SK-N-SH treated with all-trans-retinoic acid at 6 μM for 48 hours (cell line): ENCODE measurements around the gene SARDH.
A peak's percentile ranks its signal among the peaks of the same experiment; 100 is the strongest.

Experiments used
- ATAC-seq: fragments of 200-7000 bp; cut with Tn5 transposase; 3 replicates; pipeline ENCODE4 v1.9.1; 2020; ENCODE audit warnings: mild to moderate bottlenecking, moderate library complexity
- ARNTL ChIP-seq: fragments of 450-650 bp; formaldehyde crosslinking; IDR thresholded peaks from 2 replicates; pipeline ENCODE4 v1.5.0; 2020; ENCODE audit warnings: low read depth, mild to moderate bottlenecking, moderate library complexity, borderline replicate concordance
- BACH2 ChIP-seq: fragments of 250-450 bp; sonication (Bioruptor Pico); IDR thresholded peaks from 2 replicates; pipeline ENCODE4 v1.9.0; 2021; ENCODE audit warnings: mild to moderate bottlenecking, borderline replicate concordance
- CSDC2 ChIP-seq: fragments of 250-450 bp; sonication (Bioruptor Pico); IDR thresholded peaks from 2 replicates; pipeline ENCODE4 v1.5.0; 2020; ENCODE audit warnings: mild to moderate bottlenecking, moderate library complexity
- ESRRG ChIP-seq: fragments of 250-450 bp; sonication (Bioruptor Pico); IDR thresholded peaks from 2 replicates; pipeline ENCODE4 v1.6.1; 2021; ENCODE audit warnings: mild to moderate bottlenecking
- GLIS3 ChIP-seq: fragments of 250-450 bp; sonication (Bioruptor Pico); IDR thresholded peaks from 2 replicates; pipeline ENCODE4 v1.5.0; 2020; ENCODE audit warnings: mild to moderate bottlenecking, moderate library complexity
- ISL1 ChIP-seq: fragments of 250-450 bp; sonication (Bioruptor Pico); IDR thresholded peaks from 2 replicates; pipeline ENCODE4 v2.1.2; 2022; ENCODE audit warnings: mild to moderate bottlenecking, moderate library complexity
- OSR1 ChIP-seq: fragments of 250-450 bp; sonication (Bioruptor Pico); IDR thresholded peaks from 2 replicates; pipeline ENCODE4 v1.8.0; 2022; ENCODE audit warnings: moderate library complexity, mild to moderate bottlenecking, inconsistent platforms
- POU6F1 ChIP-seq: fragments of 250-450 bp; sonication (Bioruptor Pico); IDR thresholded peaks from 2 replicates; pipeline ENCODE4 v1.8.0; 2021; ENCODE audit warnings: low read depth, mild to moderate bottlenecking, moderate library complexity, borderline replicate concordance
- RARB ChIP-seq: fragments of 250-450 bp; sonication (Bioruptor Pico); IDR thresholded peaks from 2 replicates; pipeline ENCODE4 v1.8.0; 2021; ENCODE audit warnings: mild to moderate bottlenecking, moderate library complexity
- SNAI2 ChIP-seq: fragments of 250-450 bp; sonication (Bioruptor Pico); IDR thresholded peaks from 2 replicates; pipeline ENCODE4 v1.5.0; 2020; ENCODE audit warnings: mild to moderate bottlenecking, moderate library complexity
- TOX ChIP-seq: fragments of 250-450 bp; sonication (Bioruptor Pico); IDR thresholded peaks from 2 replicates; pipeline ENCODE4 v1.8.0; 2021; ENCODE audit warnings: mild to moderate bottlenecking, moderate library complexity, borderline replicate concordance
- ZC3H10 ChIP-seq: fragments of 250-450 bp; sonication (Bioruptor Pico); IDR thresholded peaks from 2 replicates; pipeline ENCODE4 v1.5.1; 2021; ENCODE audit warnings: mild to moderate bottlenecking, moderate library complexity
- ZFP3 ChIP-seq: fragments of 250-450 bp; sonication (Bioruptor Pico); IDR thresholded peaks from 2 replicates; pipeline ENCODE4 v1.5.0; 2020; ENCODE audit warnings: mild to moderate bottlenecking, moderate library complexity
- ZFP30 ChIP-seq: fragments of 450-650 bp; formaldehyde crosslinking; IDR thresholded peaks from 2 replicates; pipeline ENCODE4 v1.5.0; 2022; ENCODE audit warnings: mild to moderate bottlenecking, moderate library complexity
- ZNF565 ChIP-seq: fragments of 450-650 bp; formaldehyde crosslinking; conservative IDR thresholded peaks from 2 replicates; pipeline ENCODE4 v1.5.0; 2020; ENCODE audit warnings: low read depth, mild to moderate bottlenecking, moderate library complexity
- ZNF70 ChIP-seq: fragments of 450-650 bp; formaldehyde crosslinking; IDR thresholded peaks from 2 replicates; pipeline ENCODE4 v1.5.0; 2020; ENCODE audit warnings: mild to moderate bottlenecking, moderate library complexity
- ZNF8 ChIP-seq: fragments of 450-650 bp; formaldehyde crosslinking; IDR thresholded peaks from 2 replicates; pipeline ENCODE4 v1.5.0; 2020; ENCODE audit warnings: mild to moderate bottlenecking, moderate library complexity
- TF ChIP-seq, protein P1 (sequence below): fragments of 250-450 bp; sonication (Bioruptor Pico); IDR thresholded peaks from 2 replicates; pipeline ENCODE4 v1.5.1; 2020; ENCODE audit warnings: low read depth, mild to moderate bottlenecking, moderate library complexity
- TF ChIP-seq, protein P2 (sequence below): fragments of 250-450 bp; sonication (Bioruptor Pico); IDR thresholded peaks from 2 replicates; pipeline ENCODE4 v1.5.1; 2021; ENCODE audit warnings: mild to moderate bottlenecking, moderate library complexity
- TF ChIP-seq, protein P3 (sequence below): fragments of 250-450 bp; sonication (Bioruptor Pico); IDR thresholded peaks from 2 replicates; pipeline ENCODE4 v1.5.0; 2020; ENCODE audit warnings: mild to moderate bottlenecking, moderate library complexity
- TF ChIP-seq, protein P4 (sequence below): fragments of 250-450 bp; sonication (Bioruptor Pico); IDR thresholded peaks from 2 replicates; pipeline ENCODE4 v1.8.0; 2020; ENCODE audit warnings: mild to moderate bottlenecking, moderate library complexity, borderline replicate concordance

The SARDH gene

DNA sequence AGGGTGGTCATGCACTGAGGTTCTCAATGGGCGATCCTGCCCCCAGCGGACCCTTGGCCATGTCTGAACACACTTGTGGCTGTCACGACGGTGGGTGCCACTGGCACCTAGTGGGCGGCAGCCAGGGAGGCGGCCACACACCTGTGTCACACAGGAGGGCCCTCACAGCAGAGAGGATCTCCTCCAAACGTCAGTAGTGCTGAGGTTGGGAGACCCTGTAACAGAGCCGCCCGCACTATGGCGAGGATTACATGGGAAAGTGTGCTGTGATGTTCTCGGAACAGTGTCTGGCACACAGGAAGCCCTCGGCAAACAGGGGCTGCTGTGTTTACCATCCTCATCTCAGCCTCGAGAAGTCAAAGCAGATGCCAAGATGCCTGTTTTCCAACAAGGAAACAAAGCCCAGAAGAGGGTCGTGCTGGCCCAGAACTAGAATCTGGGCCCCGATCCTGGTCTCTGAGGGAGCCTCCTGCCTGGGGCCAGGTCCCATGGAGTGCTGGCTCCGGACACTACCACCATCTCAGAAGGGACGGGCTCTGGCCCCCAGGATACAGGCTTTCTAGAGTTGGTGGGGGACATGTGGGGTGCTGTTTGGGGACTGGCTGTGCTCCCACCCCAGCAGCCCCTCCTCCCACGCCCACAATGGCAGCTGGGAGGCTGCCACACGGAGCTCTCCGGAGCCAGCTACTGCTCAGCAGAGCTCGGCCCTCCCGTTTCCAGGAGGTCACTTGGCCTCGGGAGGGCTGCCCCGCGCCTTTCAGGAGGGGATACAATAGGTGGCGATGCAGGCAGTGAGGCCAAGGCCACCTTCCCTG lies 53.8 kb downstream of the SARDH start:
- no peak for ATAC-seq
- TF ChIP-seq ZC3H10 (CRISPR knock-in tag) (no peak), ZFP30 (CRISPR knock-in tag) (no peak), ARNTL (CRISPR knock-in tag) (no peak), CSDC2 (CRISPR knock-in tag) (no peak), RARB (CRISPR knock-in tag) (no peak), TOX (CRISPR knock-in tag) (no peak), ISL1 (CRISPR knock-in tag) (no peak), BACH2 (CRISPR knock-in tag) (no peak), OSR1 (CRISPR knock-in tag) (no peak), ZFP3 (CRISPR knock-in tag) (no peak), ZNF565 (CRISPR knock-in tag) (no peak), GLIS3 (no peak), POU6F1 (no peak), ESRRG (CRISPR knock-in tag) (no peak), ZNF70 (CRISPR knock-in tag) (no peak)
- TF ChIP-seq, protein P1, sequence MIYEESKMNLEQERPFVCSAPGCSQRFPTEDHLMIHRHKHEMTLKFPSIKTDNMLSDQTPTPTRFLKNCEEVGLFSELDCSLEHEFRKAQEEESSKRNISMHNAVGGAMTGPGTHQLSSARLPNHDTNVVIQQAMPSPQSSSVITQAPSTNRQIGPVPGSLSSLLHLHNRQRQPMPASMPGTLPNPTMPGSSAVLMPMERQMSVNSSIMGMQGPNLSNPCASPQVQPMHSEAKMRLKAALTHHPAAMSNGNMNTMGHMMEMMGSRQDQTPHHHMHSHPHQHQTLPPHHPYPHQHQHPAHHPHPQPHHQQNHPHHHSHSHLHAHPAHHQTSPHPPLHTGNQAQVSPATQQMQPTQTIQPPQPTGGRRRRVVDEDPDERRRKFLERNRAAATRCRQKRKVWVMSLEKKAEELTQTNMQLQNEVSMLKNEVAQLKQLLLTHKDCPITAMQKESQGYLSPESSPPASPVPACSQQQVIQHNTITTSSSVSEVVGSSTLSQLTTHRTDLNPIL = no peak
- TF ChIP-seq, protein P2, sequence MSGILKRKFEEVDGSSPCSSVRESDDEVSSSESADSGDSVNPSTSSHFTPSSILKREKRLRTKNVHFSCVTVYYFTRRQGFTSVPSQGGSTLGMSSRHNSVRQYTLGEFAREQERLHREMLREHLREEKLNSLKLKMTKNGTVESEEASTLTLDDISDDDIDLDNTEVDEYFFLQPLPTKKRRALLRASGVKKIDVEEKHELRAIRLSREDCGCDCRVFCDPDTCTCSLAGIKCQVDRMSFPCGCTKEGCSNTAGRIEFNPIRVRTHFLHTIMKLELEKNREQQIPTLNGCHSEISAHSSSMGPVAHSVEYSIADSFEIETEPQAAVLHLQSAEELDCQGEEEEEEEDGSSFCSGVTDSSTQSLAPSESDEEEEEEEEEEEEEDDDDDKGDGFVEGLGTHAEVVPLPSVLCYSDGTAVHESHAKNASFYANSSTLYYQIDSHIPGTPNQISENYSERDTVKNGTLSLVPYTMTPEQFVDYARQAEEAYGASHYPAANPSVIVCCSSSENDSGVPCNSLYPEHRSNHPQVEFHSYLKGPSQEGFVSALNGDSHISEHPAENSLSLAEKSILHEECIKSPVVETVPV = no peak
- TF ChIP-seq, protein P3, sequence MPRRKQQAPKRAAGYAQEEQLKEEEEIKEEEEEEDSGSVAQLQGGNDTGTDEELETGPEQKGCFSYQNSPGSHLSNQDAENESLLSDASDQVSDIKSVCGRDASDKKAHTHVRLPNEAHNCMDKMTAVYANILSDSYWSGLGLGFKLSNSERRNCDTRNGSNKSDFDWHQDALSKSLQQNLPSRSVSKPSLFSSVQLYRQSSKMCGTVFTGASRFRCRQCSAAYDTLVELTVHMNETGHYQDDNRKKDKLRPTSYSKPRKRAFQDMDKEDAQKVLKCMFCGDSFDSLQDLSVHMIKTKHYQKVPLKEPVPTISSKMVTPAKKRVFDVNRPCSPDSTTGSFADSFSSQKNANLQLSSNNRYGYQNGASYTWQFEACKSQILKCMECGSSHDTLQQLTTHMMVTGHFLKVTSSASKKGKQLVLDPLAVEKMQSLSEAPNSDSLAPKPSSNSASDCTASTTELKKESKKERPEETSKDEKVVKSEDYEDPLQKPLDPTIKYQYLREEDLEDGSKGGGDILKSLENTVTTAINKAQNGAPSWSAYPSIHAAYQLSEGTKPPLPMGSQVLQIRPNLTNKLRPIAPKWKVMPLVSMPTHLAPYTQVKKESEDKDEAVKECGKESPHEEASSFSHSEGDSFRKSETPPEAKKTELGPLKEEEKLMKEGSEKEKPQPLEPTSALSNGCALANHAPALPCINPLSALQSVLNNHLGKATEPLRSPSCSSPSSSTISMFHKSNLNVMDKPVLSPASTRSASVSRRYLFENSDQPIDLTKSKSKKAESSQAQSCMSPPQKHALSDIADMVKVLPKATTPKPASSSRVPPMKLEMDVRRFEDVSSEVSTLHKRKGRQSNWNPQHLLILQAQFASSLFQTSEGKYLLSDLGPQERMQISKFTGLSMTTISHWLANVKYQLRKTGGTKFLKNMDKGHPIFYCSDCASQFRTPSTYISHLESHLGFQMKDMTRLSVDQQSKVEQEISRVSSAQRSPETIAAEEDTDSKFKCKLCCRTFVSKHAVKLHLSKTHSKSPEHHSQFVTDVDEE (CRISPR knock-in tag) = no peak

DNA sequence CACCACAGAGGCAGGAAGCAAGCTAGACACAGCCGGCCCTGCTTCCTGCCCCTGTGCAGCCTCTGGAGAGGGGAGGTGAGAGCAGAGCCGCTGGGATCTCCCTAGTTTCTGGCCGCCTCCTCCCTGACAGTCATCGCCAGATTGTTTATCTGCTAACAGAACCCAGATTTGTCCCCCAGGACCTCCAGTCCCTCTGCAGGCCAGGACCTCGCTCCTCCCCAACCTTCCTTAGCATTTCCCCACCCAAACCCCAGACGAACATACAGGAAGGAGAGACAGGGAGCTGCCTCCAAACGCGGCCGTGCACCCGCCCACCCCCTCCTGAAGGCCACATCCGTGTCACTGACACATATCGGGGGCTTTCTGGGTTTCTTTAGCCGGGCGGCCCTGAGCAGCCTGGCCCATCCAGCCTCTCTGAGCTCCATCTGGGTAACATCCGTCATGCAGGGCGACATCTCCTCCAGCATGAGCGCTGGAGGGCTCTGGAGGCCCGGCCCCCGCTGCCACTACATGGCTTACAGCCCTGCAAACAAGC lies 54.5 kb downstream of the SARDH start:
- peak; percentile 47 for ATAC-seq
- TF ChIP-seq ZNF70 (CRISPR knock-in tag) (peak; percentile 38; the same call in 1 of the 2 replicates), ZNF8 (no peak), BACH2 (CRISPR knock-in tag) (no peak), GLIS3 (no peak), ZFP3 (CRISPR knock-in tag) (no peak), SNAI2 (CRISPR knock-in tag) (no peak), POU6F1 (no peak), ESRRG (CRISPR knock-in tag) (no peak), ZC3H10 (CRISPR knock-in tag) (no peak)
- TF ChIP-seq, protein P1 = no peak
- TF ChIP-seq, protein P2 = no peak
- TF ChIP-seq, protein P4, sequence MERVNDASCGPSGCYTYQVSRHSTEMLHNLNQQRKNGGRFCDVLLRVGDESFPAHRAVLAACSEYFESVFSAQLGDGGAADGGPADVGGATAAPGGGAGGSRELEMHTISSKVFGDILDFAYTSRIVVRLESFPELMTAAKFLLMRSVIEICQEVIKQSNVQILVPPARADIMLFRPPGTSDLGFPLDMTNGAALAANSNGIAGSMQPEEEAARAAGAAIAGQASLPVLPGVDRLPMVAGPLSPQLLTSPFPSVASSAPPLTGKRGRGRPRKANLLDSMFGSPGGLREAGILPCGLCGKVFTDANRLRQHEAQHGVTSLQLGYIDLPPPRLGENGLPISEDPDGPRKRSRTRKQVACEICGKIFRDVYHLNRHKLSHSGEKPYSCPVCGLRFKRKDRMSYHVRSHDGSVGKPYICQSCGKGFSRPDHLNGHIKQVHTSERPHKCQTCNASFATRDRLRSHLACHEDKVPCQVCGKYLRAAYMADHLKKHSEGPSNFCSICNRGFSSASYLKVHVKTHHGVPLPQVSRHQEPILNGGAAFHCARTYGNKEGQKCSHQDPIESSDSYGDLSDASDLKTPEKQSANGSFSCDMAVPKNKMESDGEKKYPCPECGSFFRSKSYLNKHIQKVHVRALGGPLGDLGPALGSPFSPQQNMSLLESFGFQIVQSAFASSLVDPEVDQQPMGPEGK = no peak
- TF ChIP-seq, protein P3 (CRISPR knock-in tag) = no peak
